SK-N-MC (cell line): Measurements from ENCODE around the gene MT1H.
"Not testable (repeated sequence)": the region's sequence is repeated elsewhere in the genome, so short reads cannot be mapped to it uniquely, and the experiment has no call there.

ENCODE experiments used
- DNase-seq: peaks from one replicate; pipeline ENCODE4 v3.0.0-alpha.2; 2011; ENCODE audit warnings: low read depth, low spot score
- H3K27ac ChIP-seq: fragments of 200-600 bp; sonication (generic); 2 replicates; pipeline ENCODE4 v1.5.1; 2016; ENCODE audit warnings: mixed run types
- H3K36me3 ChIP-seq: fragments of 200-600 bp; sonication (generic); 2 replicates; pipeline ENCODE4 v1.6.1; 2017; ENCODE audit warnings: antibody characterized with exemption, low read length, mixed read lengths; ENCODE audit not compliant: insufficient read depth
- H3K4me3 ChIP-seq: fragments of 200-600 bp; sonication (generic); 2 replicates; pipeline ENCODE4 v1.5.1; 2016
- H3K9ac ChIP-seq: fragments of 200-600 bp; sonication (generic); 2 replicates; pipeline ENCODE4 v1.8.0; 2017; ENCODE audit warnings: mixed run types, mixed read lengths; ENCODE audit not compliant: insufficient read length
- H3K9me3 ChIP-seq: fragments of 200-600 bp; sonication (generic); 2 replicates; pipeline ENCODE4 v1.6.1; 2017; ENCODE audit warnings: low read depth, mild to moderate bottlenecking, antibody characterized with exemption, low read length, moderate library complexity, mixed read lengths
- EZH2 ChIP-seq: fragments of 200-600 bp; sonication (generic); IDR thresholded peaks from one replicate; pipeline ENCODE4 v1.6.1; 2017; ENCODE audit warnings: antibody characterized with exemption
- FOXP2 ChIP-seq: optimal IDR thresholded peaks from 2 replicates; pipeline ENCODE3; 2011; ENCODE audit warnings: mild to moderate bottlenecking, moderate library complexity; ENCODE audit not compliant: insufficient read depth; ENCODE audit errors: extremely low read length, control extremely low read depth
- POLR2AphosphoS5 ChIP-seq: IDR thresholded peaks from 2 replicates; pipeline ENCODE4 v1.6.1; 2012; ENCODE audit warnings: mild to moderate bottlenecking, low read depth, low read length, borderline replicate concordance

MT1H gene

GRCh38 chr16:56652600-56652999 lies 17.0 kb upstream of the MT1H start:
- DNase-seq: no peak
- Histone ChIP-seq H3K4me3 (no peak overlapping the region), H3K36me3 (no peaks in the 10 kb centered on the region), H3K9ac (no peak overlapping the region), H3K9me3 (no peaks in the 10 kb centered on the region), H3K27ac (no peak overlapping the region)
- TF ChIP-seq EZH2 (no peak), POLR2AphosphoS5 (no peak), FOXP2 (no peak)

- H3K9me3 ChIP-seq: no peaks in the 10 kb centered on the region
- TF ChIP-seq EZH2 (no peak), POLR2AphosphoS5 (no peak), FOXP2 (no peak)
- no peak overlapping the region for H3K4me3 ChIP-seq
- DNase-seq: no peak
- no peaks in the 10 kb centered on the region for H3K36me3 ChIP-seq
- no peak overlapping the region for H3K27ac ChIP-seq
- no peak overlapping the region for H3K9ac ChIP-seq
Measured at GRCh38 chr16:56653218-56653617, 16.4 kb upstream of the MT1H start.

- H3K9ac ChIP-seq: no peak within 1 kb of the TSS
- H3K9me3 ChIP-seq: no peaks in the 10 kb centered on the region
- no peaks in the 10 kb centered on the region for H3K36me3 ChIP-seq
- TF ChIP-seq FOXP2 (no peak), POLR2AphosphoS5 (no peak), EZH2 (no peak)
- H3K4me3 ChIP-seq: no peak within 1 kb of the TSS; the same call in 1 of the 2 replicates
- no peak for DNase-seq
- H3K27ac ChIP-seq: no peak within 1 kb of the TSS
Measured at GRCh38 chr16:56657555-56658326, 11.9 kb upstream of the MT1H start, which contains the start of gene MT1F. Gene MT1F, plus strand, starts transcription at chr16:56657959. Its CDS starts 100 bp downstream, at chr16:56658059.

GRCh38 chr16:56658327-56658875 lies 11.2 kb upstream of the MT1H start:
- no peak for DNase-seq
- no peak overlapping the region for H3K27ac ChIP-seq
- no peak overlapping the region for H3K9ac ChIP-seq
- H3K4me3 ChIP-seq: no peak overlapping the region
- TF ChIP-seq EZH2 (no peak), FOXP2 (no peak), POLR2AphosphoS5 (no peak)
- no peaks in the 10 kb centered on the region for H3K36me3 ChIP-seq
- no peaks in the 10 kb centered on the region for H3K9me3 ChIP-seq

- no peak for DNase-seq
- Histone ChIP-seq H3K9ac (no peak overlapping the region), H3K9me3 (no peaks in the 10 kb centered on the region), H3K27ac (no peak overlapping the region), H3K36me3 (no peaks in the 10 kb centered on the region), H3K4me3 (no peak overlapping the region)
- no peak for TF ChIP-seq FOXP2
- no peak for TF ChIP-seq EZH2
- TF ChIP-seq POLR2AphosphoS5: no peak
Measured at GRCh38 chr16:56662357-56663354, 7.0 kb upstream of the MT1H start.

- H3K9ac ChIP-seq: no peak overlapping the region
- H3K27ac ChIP-seq: no peak overlapping the region
- DNase-seq: no peak
- no peak overlapping the region for H3K4me3 ChIP-seq
- TF ChIP-seq FOXP2 (no peak), EZH2 (no peak), POLR2AphosphoS5 (no peak)
- H3K9me3 ChIP-seq: no peaks in the 10 kb centered on the region
- no peaks in the 10 kb centered on the region for H3K36me3 ChIP-seq
Measured at GRCh38 chr16:56664506-56664905, 5.1 kb upstream of the MT1H start.

- H3K4me3 ChIP-seq, H3K36me3 ChIP-seq, H3K9ac ChIP-seq, H3K9me3 ChIP-seq, DNase-seq, H3K27ac ChIP-seq: not testable (repeated sequence)
Measured at GRCh38 chr16:56665286-56666261, 4.0 kb upstream of the MT1H start.
